ENCODE measurements around the gene XXYLT1. TPM values are rescaled to one million over a fixed set of nuclear protein-coding genes. Genes with fewer than 3 reads are reported as not detected.
A peak's percentile ranks its signal among the peaks of the same experiment; 100 is the strongest.

Gene XXYLT1
- total and polyA plus RNA-seq, 9 of the 15 experiments (the other 6 are each of a cell fraction or from before 2014, with no cell fraction given), result 1.9 to 18.9 (median 15.0) TPM

GRCh38 chr3:195060531-195061291 is 210.2 kb downstream of the XXYLT1 start:
- Histone ChIP-seq H3K9me3 (replicated peaks; ENCODE audit: control insufficient read depth, insufficient read depth, low read depth, low read length) (no peaks in the 10 kb centered on the region), H3K4me2 (ENCODE audit: insufficient read depth, low read length) (no peak overlapping the region), H3K4me3 (no peak overlapping the region), H3K9me1 (ENCODE audit: control insufficient read depth, insufficient read depth, low read length) (no peaks in the 10 kb centered on the region), H3K36me3 (ENCODE audit: control insufficient read depth, insufficient read depth, low read length) (no peaks in the 10 kb centered on the region), H3K27me3 (ENCODE audit: control insufficient read depth in 2 of 2, insufficient read depth in 2 of 2, low read length in 2 of 2) (peaks cover 31 to 65% of the 10 kb centered on the region in 2 experiments; a peak in 3 of 5 replicates), H3K4me1 (replicated peaks in 1 of 2; ENCODE audit: control insufficient read depth in 2 of 2, insufficient read depth in 2 of 2, low read length in 2 of 2) (peaks cover 0 to 15% of the 10 kb centered on the region in 2 experiments; a peak in 2 of 5 replicates), H3K79me2 (ENCODE audit: control insufficient read depth, insufficient read depth, low read length) (no peaks in the 10 kb centered on the region), H4K20me1 (replicated peaks; ENCODE audit: control insufficient read depth, insufficient read depth, low read length) (no peaks in the 10 kb centered on the region), H2AFZ (ENCODE audit: low read depth, low read length) (no peak overlapping the region), H3K27ac (ENCODE audit: extremely low read depth, low read depth, low read length) (no peak overlapping the region), H3K9ac (ENCODE audit: insufficient read depth in 1 of 2, low read depth in 2 of 2, low read length in 2 of 2) (no peak overlapping the region)
- ATAC-seq, result no peak
- FAIRE-seq, result no peak
- intact Hi-C loops (cut with micrococcal nuclease) (no loop called here), in situ Hi-C loops (cut with MboI) (no loop called here)
- no peak for TF ChIP-seq PATZ1 (CRISPR knock-in tag; IDR thresholded peaks at IDR 0.05; ENCODE audit: borderline replicate concordance)
- no peak for TF ChIP-seq DEAF1 (CRISPR knock-in tag; IDR thresholded peaks at IDR 0.05)
- TF ChIP-seq CTCF (IDR thresholded peaks at IDR 0.05 in 2 of 3, conservative IDR thresholded peaks at IDR 0.05 in 1 of 3; ENCODE audit: insufficient read depth in 2 of 3, low read depth in 1 of 3, low read length in 3 of 3), result 0 out of 6 replicates have a peak, but pooled peaks of 1 of the 3 experiments have one; percentile 13
- TF ChIP-seq BRF2 (IDR thresholded peaks at IDR 0.05; ENCODE audit: borderline replicate concordance, insufficient read depth, insufficient read length), result no peak
- CTCF ChIA-PET (ENCODE audit: low intra/inter-chr PET ratio), result no interaction called here
- WGBS (ENCODE audit: insufficient coverage, low coverage, missing lambda C conversion rate), result 9% methylated on average over 18 of the region's 18 CpGs
- POLR2A ChIA-PET, result interaction anchor here (1.1 kb wide), 1 partner anchor 64 kb away, joined by 3 read pairs; no protein-coding TSS in a partner anchor
- DNase-seq (ENCODE audit: extremely low read depth in 1 of 4, low spot score in 3 of 4), result no peak
- no TSS peak for BruUV-seq (replicated peaks)

All from K562 (cell line).